Parietal lobe (tissue), 2 donors: ENCODE results near the gene CDV3. TPM values are rescaled to one million over a fixed set of nuclear protein-coding genes. Genes with fewer than 3 reads are reported as not detected.

ENCODE experiments used
- small RNA-seq: library from RNA; depleted of rRNA; stranded (forward); fragments of <200 nt; gene quantifications from one replicate; pipeline ENCODE3, GENCODE V24; 2014; ENCODE audit warnings: low replicate concordance
- total RNA-seq: library from RNA; depleted of rRNA; stranded (reverse); fragments of >200 nt; gene quantifications from one replicate; pipeline ENCODE4 v1.2.3, GENCODE V29; 2014

The CDV3 gene, protein sequence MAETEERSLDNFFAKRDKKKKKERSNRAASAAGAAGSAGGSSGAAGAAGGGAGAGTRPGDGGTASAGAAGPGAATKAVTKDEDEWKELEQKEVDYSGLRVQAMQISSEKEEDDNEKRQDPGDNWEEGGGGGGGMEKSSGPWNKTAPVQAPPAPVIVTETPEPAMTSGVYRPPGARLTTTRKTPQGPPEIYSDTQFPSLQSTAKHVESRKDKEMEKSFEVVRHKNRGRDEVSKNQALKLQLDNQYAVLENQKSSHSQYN
- 87.0 TPM for total RNA-seq

GRCh38 chr3:133573629-133574194 is at the start of gene CDV3:
CDV3 (plus strand) TSS chr3:133573686; CDS start chr3:133574045, 359 bp downstream.

Small RNA genes lying within 50 kb of the gene (small RNA-seq; reads per million reads assigned to genes)
- not detected for gene AC022296.2
- not detected for gene RF00438

Other genes starting within 250 kb of the CDV3 start
- 2.5 TPM for gene BFSP2, start 173.6 kb upstream of the CDV3 start, total RNA-seq
- gene TOPBP1, start 88.3 kb downstream of the CDV3 start, total RNA-seq = 89.2 TPM
- gene TF, start 172.7 kb downstream of the CDV3 start, total RNA-seq = 7.2 TPM
- gene SRPRB, start 232.1 kb downstream of the CDV3 start, total RNA-seq = 30.4 TPM